Measurements from ENCODE around the gene CPVL. TPM values are rescaled to one million over a fixed set of nuclear protein-coding genes. Genes with fewer than 3 reads are reported as not detected.
A peak's percentile ranks its signal among the peaks of the same experiment; 100 is the strongest.

Gene CPVL
- total RNA-seq, 1 experiment from 2014 or later = 72.3 TPM

DNA sequence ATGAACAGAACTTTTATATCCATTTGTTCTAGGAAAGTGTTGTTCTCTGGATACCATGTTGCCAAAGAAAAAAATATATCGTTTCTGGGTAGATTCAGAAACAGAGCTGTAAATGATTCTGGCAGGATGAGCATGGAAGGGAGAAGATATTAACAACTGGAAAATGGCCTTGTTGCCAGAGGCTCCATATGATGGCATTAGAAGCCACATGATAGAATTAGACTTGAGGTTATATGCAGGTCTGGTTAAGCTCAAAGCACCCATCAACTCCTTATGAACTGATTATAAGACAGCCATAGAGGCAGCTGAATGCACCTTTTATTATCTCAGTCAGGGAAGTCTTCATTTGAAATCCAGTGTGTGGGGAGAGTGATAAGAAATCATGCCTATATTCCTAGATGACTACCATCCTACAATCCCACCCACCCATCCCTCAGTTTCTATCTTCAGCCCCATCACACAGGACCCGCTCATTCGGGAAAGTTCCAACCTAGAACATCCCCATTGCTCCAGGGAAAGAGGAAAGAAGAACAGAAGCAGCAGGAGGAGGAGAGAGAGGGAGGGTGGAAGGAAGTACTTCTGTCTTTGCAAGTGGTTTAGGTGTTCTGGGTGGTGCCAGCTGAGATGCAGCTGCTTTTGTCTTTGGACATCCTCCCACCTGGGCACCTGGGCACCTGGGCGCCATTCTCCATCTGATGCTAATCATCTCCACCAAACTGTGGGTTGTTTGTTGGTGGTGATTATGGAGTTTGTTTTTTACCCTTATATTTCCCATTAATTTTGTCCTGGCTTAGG is 162.7 kb downstream of the CPVL start:
- Histone ChIP-seq H3K36me3 (ENCODE audit: insufficient read depth, low read length, poor library complexity, severe bottlenecking) (no peaks in the 10 kb centered on the region), H3K4me3 (ENCODE audit: low read depth, low read length, poor library complexity, severe bottlenecking) (no peak overlapping the region), H3K9me3 (ENCODE audit: low read depth, low read length, poor library complexity, severe bottlenecking) (no peaks in the 10 kb centered on the region), H3K4me1 (ENCODE audit: insufficient read depth, low read length, poor library complexity, severe bottlenecking) (peaks cover 90% of the 10 kb centered on the region), H3K27me3 (replicated peaks; ENCODE audit: insufficient read depth, low read depth, low read length, poor library complexity) (no peaks in the 10 kb centered on the region), H3K27ac (ENCODE audit: low read depth, low read length, poor library complexity, severe bottlenecking) (peak overlapping the region; percentile 79)
- BruUV-seq (replicated peaks) = no TSS peak
- ChIA-PET CTCF (interaction anchor here (0.6 kb wide), 1 partner anchor 25 kb away, joined by 6 read pairs; the partner anchor contains the start of gene TRIL), POLR2A (ENCODE audit: low non-redundant PET) (interaction anchor here (0.6 to 0.9 kb wide), 2 partner anchors 54 to 1621 kb away, joined by 3 to 4 read pairs; no protein-coding TSS in a partner anchor)
- TF ChIP-seq, protein P1, sequence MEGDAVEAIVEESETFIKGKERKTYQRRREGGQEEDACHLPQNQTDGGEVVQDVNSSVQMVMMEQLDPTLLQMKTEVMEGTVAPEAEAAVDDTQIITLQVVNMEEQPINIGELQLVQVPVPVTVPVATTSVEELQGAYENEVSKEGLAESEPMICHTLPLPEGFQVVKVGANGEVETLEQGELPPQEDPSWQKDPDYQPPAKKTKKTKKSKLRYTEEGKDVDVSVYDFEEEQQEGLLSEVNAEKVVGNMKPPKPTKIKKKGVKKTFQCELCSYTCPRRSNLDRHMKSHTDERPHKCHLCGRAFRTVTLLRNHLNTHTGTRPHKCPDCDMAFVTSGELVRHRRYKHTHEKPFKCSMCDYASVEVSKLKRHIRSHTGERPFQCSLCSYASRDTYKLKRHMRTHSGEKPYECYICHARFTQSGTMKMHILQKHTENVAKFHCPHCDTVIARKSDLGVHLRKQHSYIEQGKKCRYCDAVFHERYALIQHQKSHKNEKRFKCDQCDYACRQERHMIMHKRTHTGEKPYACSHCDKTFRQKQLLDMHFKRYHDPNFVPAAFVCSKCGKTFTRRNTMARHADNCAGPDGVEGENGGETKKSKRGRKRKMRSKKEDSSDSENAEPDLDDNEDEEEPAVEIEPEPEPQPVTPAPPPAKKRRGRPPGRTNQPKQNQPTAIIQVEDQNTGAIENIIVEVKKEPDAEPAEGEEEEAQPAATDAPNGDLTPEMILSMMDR (conservative IDR thresholded peaks at IDR 0.05; ENCODE audit: low read depth, low read length) = no peak
- no peak for TF ChIP-seq EZH2 (IDR thresholded peaks at IDR 0.05; ENCODE audit: borderline replicate concordance, low read depth, low read length, poor library complexity, severe bottlenecking)
- intact Hi-C loops (cut with micrococcal nuclease; ENCODE audit: unreplicated experiment) = no loop called here
- no peak for DNase-seq (ENCODE audit: low spot score)

DNA sequence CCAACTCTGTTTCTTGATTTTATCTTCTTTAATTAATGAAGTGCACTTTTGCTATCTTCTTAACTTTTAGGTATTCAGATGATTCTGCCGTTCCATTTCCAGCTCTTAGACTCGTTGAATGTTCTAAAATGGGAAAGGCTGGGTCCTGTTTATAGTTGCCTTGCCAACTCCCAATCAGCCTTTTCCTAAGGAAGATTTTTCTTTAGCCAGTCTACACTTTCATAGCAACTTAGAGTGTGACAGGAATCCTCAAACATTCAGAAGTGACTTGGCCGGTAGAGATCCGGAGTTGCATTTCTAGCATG is 165.2 kb downstream of the CPVL start:
- POLR2A ChIA-PET (ENCODE audit: low non-redundant PET) = no interaction called here
- intact Hi-C loops (cut with micrococcal nuclease; ENCODE audit: unreplicated experiment) = no loop called here
- no peak for TF ChIP-seq EZH2 (IDR thresholded peaks at IDR 0.05; ENCODE audit: borderline replicate concordance, low read depth, low read length, poor library complexity, severe bottlenecking)
- TF ChIP-seq, protein P1 (conservative IDR thresholded peaks at IDR 0.05; ENCODE audit: low read depth, low read length) = no peak
- H3K36me3 ChIP-seq (ENCODE audit: insufficient read depth, low read length, poor library complexity, severe bottlenecking) = no peaks in the 10 kb centered on the region
- DNase-seq (ENCODE audit: low spot score) = no peak
- no peak overlapping the region for H3K4me3 ChIP-seq (ENCODE audit: low read depth, low read length, poor library complexity, severe bottlenecking)
- no peaks in the 10 kb centered on the region for H3K27me3 ChIP-seq (replicated peaks; ENCODE audit: insufficient read depth, low read depth, low read length, poor library complexity)
- CTCF ChIA-PET = interaction anchor here (0.8 kb wide), 1 partner anchor 24 kb away, joined by 5 read pairs; no protein-coding TSS in a partner anchor
- peak overlapping the region; percentile 12 for H3K27ac ChIP-seq (ENCODE audit: low read depth, low read length, poor library complexity, severe bottlenecking)
- H3K4me1 ChIP-seq (ENCODE audit: insufficient read depth, low read length, poor library complexity, severe bottlenecking) = peaks cover 65% of the 10 kb centered on the region
- no peaks in the 10 kb centered on the region for H3K9me3 ChIP-seq (ENCODE audit: low read depth, low read length, poor library complexity, severe bottlenecking)
- BruUV-seq (replicated peaks) = no TSS peak

DNA sequence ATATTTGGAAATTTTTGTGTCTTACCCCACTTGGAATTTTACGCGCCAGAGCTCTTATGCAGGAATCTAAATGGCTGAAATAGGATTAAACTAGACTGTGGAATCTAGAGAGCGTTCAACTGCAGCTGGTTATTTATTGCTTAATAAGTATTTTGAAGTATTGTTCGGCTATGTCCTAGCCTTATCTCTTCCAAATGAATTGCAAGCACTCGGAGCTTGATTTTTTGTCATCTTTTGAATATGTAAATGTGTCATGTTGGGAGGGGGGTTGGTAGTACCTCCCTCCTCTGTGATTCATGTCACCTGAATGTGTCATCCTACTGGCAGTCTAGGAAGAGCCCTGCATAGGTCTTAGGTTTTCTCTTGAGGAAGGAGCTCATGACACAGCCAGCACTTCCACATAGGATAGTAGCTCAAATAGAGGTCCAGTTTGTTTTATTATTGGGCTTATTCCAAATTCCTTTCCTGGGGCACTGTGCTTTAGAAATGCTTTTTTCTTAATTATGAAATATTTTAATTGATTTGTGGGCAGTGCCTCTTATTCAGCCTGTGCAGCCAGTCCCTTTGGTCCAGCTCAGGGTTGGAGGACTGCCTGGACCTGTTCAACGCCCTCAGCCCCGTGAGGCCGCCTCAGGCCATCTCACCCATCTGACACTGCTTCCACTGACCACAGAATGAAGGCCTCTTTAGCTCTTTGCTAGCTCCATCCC is 165.7 kb downstream of the CPVL start:
- ChIA-PET POLR2A (ENCODE audit: low non-redundant PET) (interaction anchor here (0.9 kb wide), 1 partner anchor 11 kb away, joined by 28 read pairs; no protein-coding TSS in a partner anchor), CTCF (interaction anchor here (1.0 kb wide), 1 partner anchor 38 kb away, joined by 5 read pairs; no protein-coding TSS in a partner anchor)
- TF ChIP-seq EZH2 (IDR thresholded peaks at IDR 0.05; ENCODE audit: borderline replicate concordance, low read depth, low read length, poor library complexity, severe bottlenecking) = no peak
- TF ChIP-seq, protein P1 (conservative IDR thresholded peaks at IDR 0.05; ENCODE audit: low read depth, low read length) = no peak
- no TSS peak for BruUV-seq (replicated peaks)
- Histone ChIP-seq H3K27me3 (replicated peaks; ENCODE audit: insufficient read depth, low read depth, low read length, poor library complexity) (no peaks in the 10 kb centered on the region), H3K36me3 (ENCODE audit: insufficient read depth, low read length, poor library complexity, severe bottlenecking) (no peaks in the 10 kb centered on the region), H3K9me3 (ENCODE audit: low read depth, low read length, poor library complexity, severe bottlenecking) (no peaks in the 10 kb centered on the region), H3K4me1 (ENCODE audit: insufficient read depth, low read length, poor library complexity, severe bottlenecking) (peaks cover 60% of the 10 kb centered on the region), H3K27ac (ENCODE audit: low read depth, low read length, poor library complexity, severe bottlenecking) (peak overlapping the region; percentile 12), H3K4me3 (ENCODE audit: low read depth, low read length, poor library complexity, severe bottlenecking) (no peak overlapping the region)
- peak; percentile 59 for DNase-seq (ENCODE audit: low spot score)
- intact Hi-C loops (cut with micrococcal nuclease; ENCODE audit: unreplicated experiment) = no loop called here
